Trophoblast cell (in vitro differentiated cells and primary cell): ENCODE results near the gene EIF4G3.

ENCODE experiments used
- DNase-seq, 2 donors: peaks; one replicate each; pipeline ENCODE4 v3.0.0-alpha.2; 2016
- H2AFZ ChIP-seq: 2 replicates; pipeline ENCODE4 v1.6.1; 2013; ENCODE audit warnings: low read length, moderate library complexity, mild to moderate bottlenecking; ENCODE audit not compliant: insufficient read depth, poor library complexity
- H2AK5ac ChIP-seq: 2 replicates; pipeline ENCODE4 v1.6.1; 2013; ENCODE audit warnings: mild to moderate bottlenecking, low read length
- H2BK120ac ChIP-seq: 2 replicates; pipeline ENCODE4 v1.6.1; 2013; ENCODE audit warnings: low read length, mild to moderate bottlenecking, moderate library complexity; ENCODE audit not compliant: insufficient read depth, poor library complexity
- H2BK12ac ChIP-seq: 2 replicates; pipeline ENCODE4 v1.6.1; 2013; ENCODE audit warnings: mild to moderate bottlenecking, low read length, moderate library complexity
- H2BK5ac ChIP-seq: 2 replicates; pipeline ENCODE4 v1.6.1; 2013; ENCODE audit warnings: low read length, low read depth, moderate library complexity, mild to moderate bottlenecking; ENCODE audit not compliant: poor library complexity
- H3K14ac ChIP-seq: 2 replicates; pipeline ENCODE4 v1.6.1; 2013; ENCODE audit warnings: mild to moderate bottlenecking, low read length
- H3K18ac ChIP-seq: 2 replicates; pipeline ENCODE4 v1.6.1; 2013; ENCODE audit warnings: mild to moderate bottlenecking, low read length
- H3K23ac ChIP-seq: 2 replicates; pipeline ENCODE4 v1.6.1; 2013; ENCODE audit warnings: low read length
- H3K27ac ChIP-seq: 2 replicates; pipeline ENCODE4 v1.5.1; 2013; ENCODE audit warnings: low read depth, mild to moderate bottlenecking, inconsistent platforms, low read length, moderate library complexity
- H3K27me3 ChIP-seq: 2 replicates; pipeline ENCODE4 v1.6.1; 2013; ENCODE audit warnings: inconsistent platforms, mild to moderate bottlenecking, low read length, moderate library complexity; ENCODE audit not compliant: insufficient read depth
- H3K36me3 ChIP-seq, 2 experiments: 1 replicate in 1 of 2; 2 replicates in 1 of 2; pipeline ENCODE4 v1.6.1; 2013; ENCODE audit warnings: low read length in 2 of 2, mild to moderate bottlenecking in 2 of 2, moderate library complexity in 1 of 2; ENCODE audit not compliant: insufficient read depth in 2 of 2, control insufficient read depth in 1 of 2
- H3K4ac ChIP-seq: 2 replicates; pipeline ENCODE4 v1.6.1; 2013; ENCODE audit warnings: low read depth, mild to moderate bottlenecking, low read length, moderate library complexity
- H3K4me1 ChIP-seq, 2 experiments: 1 replicate in 1 of 2; 2 replicates in 1 of 2; pipeline ENCODE4 v1.6.1; 2013; ENCODE audit warnings: low read length in 2 of 2, mild to moderate bottlenecking in 2 of 2, moderate library complexity in 1 of 2; ENCODE audit not compliant: insufficient read depth in 2 of 2, control insufficient read depth in 1 of 2
- H3K4me2 ChIP-seq: 2 replicates; pipeline ENCODE4 v1.6.1; 2013; ENCODE audit warnings: inconsistent platforms, mild to moderate bottlenecking, low read length, moderate library complexity
- H3K4me3 ChIP-seq: 2 replicates; pipeline ENCODE4 v1.5.1; 2013; ENCODE audit warnings: mild to moderate bottlenecking, low read depth, low read length, inconsistent platforms
- H3K79me1 ChIP-seq: one replicate; pipeline ENCODE4 v1.6.1; 2013; ENCODE audit warnings: low read length
- H3K79me2 ChIP-seq: 2 replicates; pipeline ENCODE4 v1.6.1; 2013; ENCODE audit warnings: low read length, mild to moderate bottlenecking; ENCODE audit not compliant: control insufficient read depth, insufficient read depth, poor library complexity
- H3K9ac ChIP-seq: 2 replicates; pipeline ENCODE4 v1.6.1; 2013; ENCODE audit warnings: mild to moderate bottlenecking, low read length
- H3K9me3 ChIP-seq: 2 replicates; pipeline ENCODE4 v1.6.1; 2013; ENCODE audit warnings: low read depth, mild to moderate bottlenecking, control low read depth, inconsistent platforms, low read length; ENCODE audit not compliant: insufficient read depth
- H4K12ac ChIP-seq: 2 replicates; pipeline ENCODE4 v1.6.1; 2013; ENCODE audit warnings: low read depth, mild to moderate bottlenecking, low read length, moderate library complexity
- H4K8ac ChIP-seq: 2 replicates; pipeline ENCODE4 v1.6.1; 2013; ENCODE audit warnings: low read depth, mild to moderate bottlenecking, low read length, moderate library complexity
- H4K91ac ChIP-seq: one replicate; pipeline ENCODE4 v1.6.1; 2013; ENCODE audit warnings: low read depth, mild to moderate bottlenecking, low read length, moderate library complexity
- WGBS: extraction: QIAGEN DNeasy Blood & Tissue Kit; methylation state at CpG from one replicate; pipeline ENCODE4 v1.1.7; 2013; ENCODE audit warnings: missing lambda C conversion rate; ENCODE audit not compliant: insufficient read length, insufficient coverage; ENCODE audit errors: extremely low coverage; 5-methylcytosine and 5-hydroxymethylcytosine counted together

EIF4G3 gene

GRCh38 chr1:20770314-20771087 lies 406.2 kb downstream of the EIF4G3 start:
- Histone ChIP-seq H3K36me3 (peaks cover 39 to 53% of the 10 kb centered on the region in 2 experiments), H3K79me1 (no peaks in the 10 kb centered on the region), H3K4me1 (no peaks in the 10 kb centered on the region), H3K79me2 (no peaks in the 10 kb centered on the region), H4K91ac (no peak overlapping the region), H3K9me3 (no peaks in the 10 kb centered on the region), H3K14ac (no peak overlapping the region), H2BK12ac (no peak overlapping the region), H2AK5ac (no peak overlapping the region), H4K8ac (no peak overlapping the region), H3K4ac (no peak overlapping the region), H3K4me2 (no peak overlapping the region), H2BK5ac (no peak overlapping the region), H2BK120ac (no peak overlapping the region), H3K18ac (no peak overlapping the region), H4K12ac (no peak overlapping the region), H3K27ac (no peak overlapping the region), H3K27me3 (no peaks in the 10 kb centered on the region), H3K23ac (no peak overlapping the region), H3K9ac (no peak overlapping the region), H3K4me3 (no peak overlapping the region), H2AFZ (no peak overlapping the region)
- no CpG with 5 or more reads among the region's 6 CpGs for WGBS
- no peak for DNase-seq

GRCh38 chr1:20767271-20767670 lies 409.4 kb downstream of the EIF4G3 start:
- Histone ChIP-seq H3K79me1 (no peaks in the 10 kb centered on the region), H2BK5ac (no peak overlapping the region), H3K23ac (no peak overlapping the region), H3K4me3 (no peak overlapping the region), H4K8ac (no peak overlapping the region), H2AFZ (no peak overlapping the region), H3K14ac (no peak overlapping the region), H3K9ac (no peak overlapping the region), H2AK5ac (no peak overlapping the region), H2BK120ac (no peak overlapping the region), H3K36me3 (peaks cover 40 to 54% of the 10 kb centered on the region in 2 experiments), H3K79me2 (no peaks in the 10 kb centered on the region), H3K4me1 (no peaks in the 10 kb centered on the region), H4K12ac (no peak overlapping the region), H3K4me2 (no peak overlapping the region), H3K4ac (no peak overlapping the region), H3K9me3 (no peaks in the 10 kb centered on the region), H3K18ac (no peak overlapping the region), H2BK12ac (no peak overlapping the region), H4K91ac (no peak overlapping the region), H3K27me3 (no peaks in the 10 kb centered on the region), H3K27ac (no peak overlapping the region)
- DNase-seq: no peak

- no peak overlapping the region for H2BK120ac ChIP-seq
- no peak overlapping the region for H2BK5ac ChIP-seq
- H2BK12ac ChIP-seq: no peak overlapping the region
- no peaks in the 10 kb centered on the region for H3K27me3 ChIP-seq
- no peaks in the 10 kb centered on the region for H3K4me1 ChIP-seq
- no peak overlapping the region for H3K14ac ChIP-seq
- no peaks in the 10 kb centered on the region for H3K79me1 ChIP-seq
- no peak overlapping the region for H3K4ac ChIP-seq
- H3K9ac ChIP-seq: no peak overlapping the region
- no peak overlapping the region for H3K23ac ChIP-seq
- no peak overlapping the region for H3K27ac ChIP-seq
- no peak overlapping the region for H3K4me3 ChIP-seq
- no peak overlapping the region for H4K12ac ChIP-seq
- H2AK5ac ChIP-seq: no peak overlapping the region
- H3K79me2 ChIP-seq: no peaks in the 10 kb centered on the region
- no peak overlapping the region for H4K8ac ChIP-seq
- WGBS: no CpG with 5 or more reads among the region's 3 CpGs
- no peak overlapping the region for H4K91ac ChIP-seq
- H3K9me3 ChIP-seq: no peaks in the 10 kb centered on the region
- no peak for DNase-seq
- H3K4me2 ChIP-seq: no peak overlapping the region
- H3K36me3 ChIP-seq: peaks cover 50 to 62% of the 10 kb centered on the region in 2 experiments
- H2AFZ ChIP-seq: no peak overlapping the region
- no peak overlapping the region for H3K18ac ChIP-seq
Observed at GRCh38 chr1:20763417-20763816, 413.3 kb downstream of the EIF4G3 start.

- Histone ChIP-seq H3K18ac (no peak overlapping the region), H3K27me3 (no peaks in the 10 kb centered on the region), H3K9me3 (no peaks in the 10 kb centered on the region), H3K4me1 (no peaks in the 10 kb centered on the region), H3K27ac (no peak overlapping the region), H3K23ac (no peak overlapping the region), H3K9ac (peak overlapping the region; percentile 52), H3K14ac (no peak overlapping the region), H3K79me1 (no peaks in the 10 kb centered on the region), H2BK5ac (no peak overlapping the region), H2BK12ac (no peak overlapping the region), H3K36me3 (peaks cover 53 to 59% of the 10 kb centered on the region in 2 experiments), H3K4me3 (no peak overlapping the region), H2AK5ac (no peak overlapping the region), H3K79me2 (no peaks in the 10 kb centered on the region), H4K8ac (no peak overlapping the region), H3K4ac (no peak overlapping the region), H4K91ac (no peak overlapping the region), H4K12ac (no peak overlapping the region), H2AFZ (no peak overlapping the region), H2BK120ac (no peak overlapping the region), H3K4me2 (no peak overlapping the region)
- DNase-seq: no peak
- WGBS: no CpG with 5 or more reads among the region's 6 CpGs
Observed at GRCh38 chr1:20760322-20760721, 416.4 kb downstream of the EIF4G3 start.
